GM18909 (cell line): ENCODE data around the gene HCN3.
"Not testable (repeated sequence)": the region's sequence is repeated elsewhere in the genome, so short reads cannot be mapped to it uniquely, and the experiment has no call there.

Source experiments
- ATAC-seq: cut with Tn5 transposase; IDR thresholded peaks from one replicate; pipeline ENCODE4 v1.9.1; 2021; ENCODE audit warnings: mild to moderate bottlenecking; ENCODE audit not compliant: unreplicated experiment, poor library complexity

Gene HCN3

GRCh38 chr1:155326631-155327037 lies 49.4 kb downstream of the HCN3 start:
- ATAC-seq: no peak

GRCh38 chr1:155327981-155328380 lies 50.7 kb downstream of the HCN3 start:
- no peak for ATAC-seq

- not testable (repeated sequence) for ATAC-seq
These were observed 51.6 kb downstream of the HCN3 start for GRCh38 chr1:155328856-155329255.

- no peak for ATAC-seq
These were observed 52.8 kb downstream of the HCN3 start for GRCh38 chr1:155329980-155330598.

GRCh38 chr1:155334962-155335361 lies 57.7 kb downstream of the HCN3 start:
- ATAC-seq: no peak
